ENCODE measurements around the gene GRID1.

DNA sequence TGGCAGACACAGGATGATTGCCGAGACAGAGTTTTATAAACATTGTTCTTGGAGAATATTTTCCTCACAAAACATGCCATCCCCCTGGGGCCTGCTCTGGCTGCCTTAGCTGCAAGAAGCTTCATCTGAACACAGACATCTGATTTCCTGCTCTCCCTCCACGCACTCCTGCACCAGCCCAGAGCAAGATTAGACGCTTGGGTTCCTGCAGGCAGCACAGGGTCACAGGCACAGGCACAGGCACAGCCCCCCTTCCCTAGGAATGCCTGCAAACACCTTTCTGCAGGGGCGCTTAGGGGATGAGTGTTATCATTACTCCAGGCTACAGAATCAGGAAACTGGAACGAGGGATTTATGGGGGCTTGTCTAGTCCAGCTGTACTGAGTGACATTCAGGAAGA lies 450.3 kb downstream of the GRID1 start:
- TF ChIP-seq EZH2 (IDR thresholded peaks at IDR 0.05; ENCODE audit: insufficient read depth, poor library complexity, severe bottlenecking) (no peak), EZH2phosphoT487 (IDR thresholded peaks at IDR 0.05; ENCODE audit: insufficient read depth, low read depth) (no peak)
